Naive thymus-derived CD4-positive, alpha-beta T cell (primary cell): ENCODE data around the gene EZH1. TPM values are rescaled to one million over a fixed set of nuclear protein-coding genes. Genes with fewer than 3 reads are reported as not detected.

ENCODE experiments used
- microRNA-seq: library from miRNA; unstranded; fragments of <30 nt; microRNA quantifications from one replicate; pipeline ENCODE4 v1.2.0, GENCODE V29; 2022; ENCODE audit warnings: borderline microRNAs expressed
- polyA plus RNA-seq, 2 donors: library from polyadenylated mRNA; unstranded; fragments of 300-500 nt; fragmentation: Illumina TruSeq; gene quantifications; one replicate each; pipeline ENCODE4 v1.2.3, GENCODE V29; 2021
- total RNA-seq, 6 experiments: library from RNA in 5 of 6; stranded (reverse) in 5 of 6; gene quantifications; 1 replicate in 5 of 6; 2 replicates in 1 of 6; pipeline ENCODE4 v1.2.3 and lab custom pipeline; 2021 to 2026

Gene EZH1
- total and polyA plus RNA-seq, 7 experiments from 2014 or later, result 30.2 to 212 (median 92.4) TPM

Small RNAs within 50 kb of the gene (microRNA-seq; reads per million reads assigned to microRNA genes)
- gene MIR6780A, result 1.6 reads per million

Other genes with a start within 250 kb of the EZH1 start
- 10 to 100 TPM; 18.0 to 27.1 (median 22.3) TPM for gene NAGLU, start 208.8 kb downstream of the EZH1 start, total RNA-seq
- gene NAGLU, start 208.8 kb downstream of the EZH1 start, polyA plus RNA-seq, result 10 to 100 TPM in 1 of 2 donors, 1 to 10 TPM in 1; 6.6 to 17.6 TPM
- 1 to 10 TPM; 1.2 to 2.2 (median 1.9) TPM for gene HSD17B1, start 192.1 kb downstream of the EZH1 start, total RNA-seq
- gene HSD17B1, start 192.1 kb downstream of the EZH1 start, polyA plus RNA-seq, result under 1 TPM; 0.39 to 0.59 TPM
- gene COASY, start 182.9 kb downstream of the EZH1 start, total RNA-seq, result 10 to 100 TPM; 45.3 to 76.9 (median 64.5) TPM
- 10 to 100 TPM; 56.0 to 59.2 TPM for gene COASY, start 182.9 kb downstream of the EZH1 start, polyA plus RNA-seq
- 10 to 100 TPM; 35.3 to 73.9 (median 65.1) TPM for gene MLX, start 177.9 kb downstream of the EZH1 start, total RNA-seq
- gene MLX, start 177.9 kb downstream of the EZH1 start, polyA plus RNA-seq, result 10 to 100 TPM; 28.1 to 46.8 TPM
- gene PSMC3IP, start 167.3 kb downstream of the EZH1 start, total RNA-seq, result 10 to 100 TPM in 1 of 5 experiments, 1 to 10 TPM in 4; 2.7 to 14.0 (median 5.2) TPM
- 1 to 10 TPM; 1.3 to 1.6 TPM for gene PSMC3IP, start 167.3 kb downstream of the EZH1 start, polyA plus RNA-seq
- 100 to 1,000 TPM in 2 of 5 experiments, 10 to 100 TPM in 3; 53.3 to 132 (median 75.7) TPM for gene RETREG3, start 135.7 kb downstream of the EZH1 start, total RNA-seq
- 100 to 1,000 TPM; 131 to 136 TPM for gene RETREG3, start 135.7 kb downstream of the EZH1 start, polyA plus RNA-seq
- 10 to 100 TPM in 3 of 5 experiments, 1 to 10 TPM in 2; 7.8 to 54.4 (median 12.5) TPM for gene TUBG1, start 135.4 kb downstream of the EZH1 start, total RNA-seq
- 10 to 100 TPM in 1 of 2 donors, 1 to 10 TPM in 1; 4.8 to 12.5 TPM for gene TUBG1, start 135.4 kb downstream of the EZH1 start, polyA plus RNA-seq
- gene TUBG2, start 85.8 kb downstream of the EZH1 start, total RNA-seq, result 10 to 100 TPM in 4 of 5 experiments, 1 to 10 TPM in 1; 9.0 to 20.3 (median 15.3) TPM
- 1 to 10 TPM; 4.9 to 8.7 TPM for gene TUBG2, start 85.8 kb downstream of the EZH1 start, polyA plus RNA-seq
- gene PLEKHH3, start 68.0 kb downstream of the EZH1 start, total RNA-seq, result 1 to 10 TPM in 2 of 5 experiments, under 1 TPM in 1, not detected in 2; 0.89 to 1.6 (median 1.1) TPM
- not detected for gene PLEKHH3, start 68.0 kb downstream of the EZH1 start, polyA plus RNA-seq
- 1 to 10 TPM in 2 of 5 experiments, under 1 TPM in 3; 0.56 to 1.7 (median 0.67) TPM for gene CCR10, start 63.2 kb downstream of the EZH1 start, total RNA-seq
- gene CCR10, start 63.2 kb downstream of the EZH1 start, polyA plus RNA-seq, result under 1 TPM; 0.22 to 0.44 TPM
- gene CNTNAP1, start 62.5 kb downstream of the EZH1 start, total RNA-seq, result 1 to 10 TPM in 4 of 5 experiments, under 1 TPM in 1; 0.92 to 2.4 (median 2.1) TPM
- gene CNTNAP1, start 62.5 kb downstream of the EZH1 start, polyA plus RNA-seq, result under 1 TPM; 0.04 to 0.86 TPM
- not detected for gene RAMP2, start 16.2 kb upstream of the EZH1 start, total RNA-seq
- gene RAMP2, start 16.2 kb upstream of the EZH1 start, polyA plus RNA-seq, result not detected
- 10 to 100 TPM; 24.3 to 60.6 (median 37.7) TPM for gene VPS25, start 28.4 kb upstream of the EZH1 start, total RNA-seq
- 10 to 100 TPM; 55.0 to 57.2 TPM for gene VPS25, start 28.4 kb upstream of the EZH1 start, polyA plus RNA-seq
- under 1 TPM; 0.10 to 0.51 (median 0.24) TPM for gene WNK4, start 35.6 kb upstream of the EZH1 start, total RNA-seq
- gene WNK4, start 35.6 kb upstream of the EZH1 start, polyA plus RNA-seq, result not detected
- gene COA3, start 53.7 kb upstream of the EZH1 start, total RNA-seq, result 10 to 100 TPM in 4 of 5 experiments, 1 to 10 TPM in 1; 7.6 to 48.1 (median 27.6) TPM
- 100 to 1,000 TPM; 108 to 118 TPM for gene COA3, start 53.7 kb upstream of the EZH1 start, polyA plus RNA-seq
- gene CNTD1, start 53.8 kb upstream of the EZH1 start, total RNA-seq, result not detected
- under 1 TPM; 0.24 to 0.32 TPM for gene CNTD1, start 53.8 kb upstream of the EZH1 start, polyA plus RNA-seq
- gene BECN1, start 79.2 kb upstream of the EZH1 start, total RNA-seq, result 100 to 1,000 TPM in 3 of 5 experiments, 10 to 100 TPM in 2; 84.7 to 130 (median 107) TPM
- gene BECN1, start 79.2 kb upstream of the EZH1 start, polyA plus RNA-seq, result 100 to 1,000 TPM; 111 to 124 TPM
- 100 to 1,000 TPM in 1 of 5 experiments, 10 to 100 TPM in 4; 53.8 to 116 (median 65.9) TPM for gene PSME3, start 88.4 kb upstream of the EZH1 start, total RNA-seq
- 100 to 1,000 TPM; 109 to 116 TPM for gene PSME3, start 88.4 kb upstream of the EZH1 start, polyA plus RNA-seq
- 1 to 10 TPM; 3.0 to 3.5 (median 3.2) TPM for gene AOC2, start 99.5 kb upstream of the EZH1 start, total RNA-seq
- not detected for gene AOC2, start 99.5 kb upstream of the EZH1 start, polyA plus RNA-seq
- gene AOC3, start 106.2 kb upstream of the EZH1 start, total RNA-seq, result 1 to 10 TPM in 4 of 5 experiments, under 1 TPM in 1; 0.98 to 2.0 (median 1.1) TPM
- not detected for gene AOC3, start 106.2 kb upstream of the EZH1 start, polyA plus RNA-seq
- gene G6PC1, start 155.8 kb upstream of the EZH1 start, total RNA-seq, result not detected
- gene G6PC1, start 155.8 kb upstream of the EZH1 start, polyA plus RNA-seq, result not detected
- gene AARSD1, start 219.4 kb upstream of the EZH1 start, total RNA-seq, result 10 to 100 TPM; 46.5 to 86.7 (median 56.6) TPM
- 10 to 100 TPM; 45.2 to 48.5 TPM for gene AARSD1, start 219.4 kb upstream of the EZH1 start, polyA plus RNA-seq
- gene PTGES3L, start 235.0 kb upstream of the EZH1 start, total RNA-seq, result under 1 TPM in 2 of 5 experiments, not detected in 3; 0.69 to 0.94 TPM
- gene PTGES3L, start 235.0 kb upstream of the EZH1 start, polyA plus RNA-seq, result not detected
- 10 to 100 TPM; 12.2 to 21.4 (median 19.4) TPM for gene RUNDC1, start 235.5 kb upstream of the EZH1 start, total RNA-seq
- gene RUNDC1, start 235.5 kb upstream of the EZH1 start, polyA plus RNA-seq, result 10 to 100 TPM; 13.2 to 17.0 TPM